Measurements from ENCODE around the gene LRRC45. TPM values are rescaled to one million over a fixed set of nuclear protein-coding genes. Genes with fewer than 3 reads are reported as not detected.
"Not testable (repeated sequence)": the region's sequence is repeated elsewhere in the genome, so short reads cannot be mapped to it uniquely, and the experiment has no call there.

LRRC45 gene
- total and polyA plus RNA-seq, 2 donors (not counting 1 experiment from before 2014, with no cell fraction given) = 2.3 to 9.9 TPM

- no peak for TF ChIP-seq EZH2 (IDR thresholded peaks at IDR 0.05; ENCODE audit: low read length, missing control alignments)
- peak; percentile 47 for TF ChIP-seq CTCF (conservative IDR thresholded peaks at IDR 0.05 in 1 of 2, IDR thresholded peaks at IDR 0.05 in 1 of 2; ENCODE audit: low read depth in 1 of 2, low read length in 2 of 2)
- Histone ChIP-seq H4K20me1 (ENCODE audit: control insufficient read depth, extremely low read depth, insufficient read depth, low read length) (no peaks in the 10 kb centered on the region), H3K4me2 (ENCODE audit: extremely low read depth, insufficient read depth, low read length) (peak within 1 kb of the TSS; percentile 80), H3K4me1 (ENCODE audit: control insufficient read depth, extremely low read depth, insufficient read depth, low read length) (peaks cover 4% of the 10 kb centered on the region), H3K9ac (ENCODE audit: insufficient read depth, low read length) (peak within 1 kb of the TSS; percentile 71), H3K4me3 (replicated peaks in 1 of 4; ENCODE audit: control extremely low read depth in 1 of 4, insufficient read depth in 1 of 4, low read depth in 3 of 4, low read length in 4 of 4) (peak within 1 kb of the TSS; percentile 67 to 83 (median 70)), H2AFZ (ENCODE audit: low read length) (peak within 1 kb of the TSS; percentile 75), H3K27ac (ENCODE audit: insufficient read depth, low read length) (peak within 1 kb of the TSS; percentile 78), H3K27me3 (ENCODE audit: control insufficient read depth, insufficient read depth, low read length) (no peaks in the 10 kb centered on the region), H3K9me3 (ENCODE audit: control insufficient read depth, insufficient read depth, low read depth, low read length) (no peaks in the 10 kb centered on the region), H3K36me3 (ENCODE audit: control insufficient read depth, insufficient read depth, low read length) (no peaks in the 10 kb centered on the region), H3K79me2 (ENCODE audit: control insufficient read depth, insufficient read depth, low read length) (no peaks in the 10 kb centered on the region)
- peak; percentile 94 to 96 for DNase-seq (ENCODE audit: low read depth in 2 of 2)
Observed at GRCh38 chr17:82037092-82037888, 14.2 kb downstream of the LRRC45 start, which contains the start of gene DCXR. Gene DCXR (minus strand): TSS chr17:82037697. CDS start chr17:82037682, 15 bp downstream.

GRCh38 chr17:82037889-82038195, 14.7 kb downstream of the LRRC45 start:
- Histone ChIP-seq H3K36me3 (ENCODE audit: control insufficient read depth, insufficient read depth, low read length) (no peaks in the 10 kb centered on the region), H3K4me1 (ENCODE audit: control insufficient read depth, extremely low read depth, insufficient read depth, low read length) (peaks cover 4% of the 10 kb centered on the region), H3K79me2 (ENCODE audit: control insufficient read depth, insufficient read depth, low read length) (no peaks in the 10 kb centered on the region), H4K20me1 (ENCODE audit: control insufficient read depth, extremely low read depth, insufficient read depth, low read length) (no peaks in the 10 kb centered on the region), H3K27me3 (ENCODE audit: control insufficient read depth, insufficient read depth, low read length) (no peaks in the 10 kb centered on the region), H2AFZ (ENCODE audit: low read length) (peak overlapping the region; percentile 75), H3K27ac (ENCODE audit: insufficient read depth, low read length) (no peak overlapping the region), H3K4me3 (replicated peaks in 1 of 4; ENCODE audit: control extremely low read depth in 1 of 4, insufficient read depth in 1 of 4, low read depth in 3 of 4, low read length in 4 of 4) (peak overlapping the region; percentile 30 to 83 (median 61)), H3K9me3 (ENCODE audit: control insufficient read depth, insufficient read depth, low read depth, low read length) (no peaks in the 10 kb centered on the region), H3K9ac (ENCODE audit: insufficient read depth, low read length) (no peak overlapping the region), H3K4me2 (ENCODE audit: extremely low read depth, insufficient read depth, low read length) (peak overlapping the region; percentile 74)
- no peak for TF ChIP-seq CTCF (conservative IDR thresholded peaks at IDR 0.05 in 1 of 2, IDR thresholded peaks at IDR 0.05 in 1 of 2; ENCODE audit: low read depth in 1 of 2, low read length in 2 of 2)
- no peak for TF ChIP-seq EZH2 (IDR thresholded peaks at IDR 0.05; ENCODE audit: low read length, missing control alignments)
- DNase-seq (ENCODE audit: low read depth in 2 of 2) = no peak

DNA sequence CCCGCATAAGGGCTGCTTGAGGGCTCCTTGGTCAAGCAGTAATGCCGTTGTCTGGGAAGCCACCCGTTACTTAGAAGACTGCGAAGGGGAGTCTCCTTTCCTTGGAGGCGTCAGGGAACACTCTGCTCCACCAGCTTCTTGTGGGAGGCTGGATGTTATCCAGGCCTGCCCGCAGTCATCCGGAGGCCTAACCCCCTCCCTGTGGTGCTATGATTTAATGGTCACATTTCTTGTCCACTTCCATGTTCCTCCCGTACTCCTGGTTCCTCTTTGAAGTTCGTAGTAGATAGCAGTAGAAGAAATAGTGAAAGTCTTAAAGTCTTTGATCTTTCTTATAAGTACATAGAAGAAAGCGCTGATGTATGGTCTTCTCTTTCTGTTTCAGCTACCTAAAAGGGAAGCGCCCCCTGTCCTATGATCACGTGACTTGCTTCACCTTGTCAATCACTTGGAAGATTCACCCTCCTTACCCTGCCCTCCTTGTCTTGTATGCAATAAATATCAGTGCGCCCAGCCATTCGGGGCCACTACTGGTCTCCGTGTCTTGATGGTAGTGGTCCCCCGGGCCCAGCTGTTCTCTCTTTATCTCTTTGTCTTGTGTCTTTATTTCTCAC, 15.8 kb downstream of the LRRC45 start:
- H4K20me1 ChIP-seq (ENCODE audit: control insufficient read depth, extremely low read depth, insufficient read depth, low read length); H3K4me3 ChIP-seq (replicated peaks in 1 of 4; ENCODE audit: control extremely low read depth in 1 of 4, insufficient read depth in 1 of 4, low read depth in 3 of 4, low read length in 4 of 4); H3K79me2 ChIP-seq (ENCODE audit: control insufficient read depth, insufficient read depth, low read length); H3K36me3 ChIP-seq (ENCODE audit: control insufficient read depth, insufficient read depth, low read length); H3K9ac ChIP-seq (ENCODE audit: insufficient read depth, low read length); H3K27me3 ChIP-seq (ENCODE audit: control insufficient read depth, insufficient read depth, low read length); H2AFZ ChIP-seq (ENCODE audit: low read length); H3K27ac ChIP-seq (ENCODE audit: insufficient read depth, low read length); DNase-seq (ENCODE audit: low read depth in 2 of 2); H3K4me2 ChIP-seq (ENCODE audit: extremely low read depth, insufficient read depth, low read length); H3K9me3 ChIP-seq (ENCODE audit: control insufficient read depth, insufficient read depth, low read depth, low read length); H3K4me1 ChIP-seq (ENCODE audit: control insufficient read depth, extremely low read depth, insufficient read depth, low read length): not testable (repeated sequence)
